Endothelial cell of umbilical vein (primary cell): ENCODE results near the gene HTT. TPM values are rescaled to one million over a fixed set of nuclear protein-coding genes. Genes with fewer than 3 reads are reported as not detected.

Source experiments
- BruUV-seq: library from RNA; stranded (reverse); fragments of 400-500 nt; replicated peaks from 2 replicates; lab custom pipeline; 2021; lab: Mats Ljungman, UMichigan
- CTCF ChIA-PET: fragments of 300-600, 350-600 bp; sonication (Branson Sonifier 250); formaldehyde crosslinking; loops from one replicate; lab custom pipeline; 2021; ENCODE audit warnings: antibody characterized with exemption, inconsistent platforms; lab: Charles Lee
- POLR2A ChIA-PET: fragments of 300-600, 350-600 bp; sonication (Branson Sonifier 250); formaldehyde crosslinking; loops from one replicate; lab custom pipeline; 2021; ENCODE audit warnings: antibody characterized with exemption, inconsistent platforms; lab: Charles Lee
- DNase-seq: peaks from one replicate; pipeline ENCODE4 v3.0.0-alpha.2; 2011; ENCODE audit warnings: low read depth, low spot score
- FAIRE-seq: peaks from 2 replicates; lab custom pipeline; 2011; peaks lifted over from hg19 to GRCh38; lab: Jason Lieb, UNC
- H2AFZ ChIP-seq: 2 replicates; pipeline ENCODE4 v1.6.0; 2012; ENCODE audit warnings: low read depth, low read length, control low read depth, inconsistent platforms
- H3K27ac ChIP-seq: 2 replicates; pipeline ENCODE4 v1.5.1; 2011; ENCODE audit warnings: low read depth, mild to moderate bottlenecking, control low read depth, low read length, moderate library complexity; ENCODE audit not compliant: insufficient read depth
- H3K27me3 ChIP-seq, 2 experiments: 2 replicates each; pipeline versions ENCODE4 v1.6.0 to v1.6.1; 2011; ENCODE audit warnings: low read length in 2 of 2, mixed read lengths in 1 of 2; ENCODE audit not compliant: control insufficient read depth in 2 of 2, insufficient read depth in 2 of 2
- H3K36me3 ChIP-seq, 2 experiments: 2 replicates in 1 of 2; 3 replicates in 1 of 2; pipeline ENCODE4 v1.5.1; 2011; ENCODE audit warnings: low read length in 2 of 2, mild to moderate bottlenecking in 1 of 2, moderate library complexity in 1 of 2; ENCODE audit not compliant: control insufficient read depth in 2 of 2, insufficient read depth in 2 of 2; ENCODE audit errors: extremely low read depth in 1 of 2
- H3K4me1 ChIP-seq: 3 replicates; pipeline ENCODE4 v1.5.1; 2011; ENCODE audit warnings: mild to moderate bottlenecking, low read length; ENCODE audit not compliant: control insufficient read depth, insufficient read depth; ENCODE audit errors: extremely low read depth
- H3K4me2 ChIP-seq: 2 replicates; pipeline ENCODE4 v1.6.1; 2011; ENCODE audit warnings: low read length, control low read depth, mixed read lengths; ENCODE audit not compliant: insufficient read depth
- H3K4me3 ChIP-seq, 3 experiments: fragments of 200-600 bp in 1 of 3; sonication (generic), shearing (Covaris generic) in 1 of 3; replicated peaks in 1 of 3; 2 replicates each; pipeline ENCODE4 v1.5.1; 2011 to 2016; ENCODE audit warnings: control low read depth in 3 of 3, low read length in 3 of 3, mild to moderate bottlenecking in 2 of 3, inconsistent platforms in 1 of 3, low read depth in 1 of 3, moderate library complexity in 1 of 3; ENCODE audit not compliant: insufficient read depth in 1 of 3
- H3K79me2 ChIP-seq: 2 replicates; pipeline ENCODE4 v1.6.0; 2012; ENCODE audit warnings: low read length, inconsistent platforms; ENCODE audit not compliant: control insufficient read depth, insufficient read depth
- H3K9ac ChIP-seq: replicated peaks from 2 replicates; pipeline ENCODE3; 2011; ENCODE audit warnings: low read length, control low read depth; ENCODE audit not compliant: insufficient read depth; ENCODE audit errors: extremely low read depth
- H3K9me1 ChIP-seq: replicated peaks from 3 replicates; pipeline ENCODE4 v1.6.0; 2011; ENCODE audit warnings: mild to moderate bottlenecking, low read length; ENCODE audit not compliant: control insufficient read depth, insufficient read depth; ENCODE audit errors: extremely low read depth
- H3K9me3 ChIP-seq: replicated peaks from 2 replicates; pipeline ENCODE4 v1.5.1; 2012; ENCODE audit warnings: low read length, inconsistent platforms; ENCODE audit not compliant: control insufficient read depth, insufficient read depth
- H4K20me1 ChIP-seq: replicated peaks from 2 replicates; pipeline ENCODE3; 2011; ENCODE audit warnings: mild to moderate bottlenecking, low read length; ENCODE audit not compliant: control insufficient read depth, insufficient read depth; ENCODE audit errors: extremely low read depth
- EZH2 ChIP-seq: IDR thresholded peaks from 2 replicates; pipeline ENCODE4 v1.6.1; 2012; ENCODE audit warnings: borderline replicate concordance, low read depth, mild to moderate bottlenecking, moderate library complexity, low read length, inconsistent platforms; ENCODE audit not compliant: severe bottlenecking
- FOS ChIP-seq: IDR thresholded peaks from 2 replicates; pipeline ENCODE4 v1.6.1; 2011; ENCODE audit warnings: mild to moderate bottlenecking, low read length, moderate library complexity, borderline replicate concordance; ENCODE audit not compliant: insufficient read depth
- GATA2 ChIP-seq: IDR thresholded peaks from 2 replicates; pipeline ENCODE4 v1.7.0; 2011; ENCODE audit warnings: low read depth, mild to moderate bottlenecking, moderate library complexity, mixed read lengths, low read length; ENCODE audit not compliant: insufficient read length, insufficient read depth
- JUN ChIP-seq: IDR thresholded peaks from 2 replicates; pipeline ENCODE4 v1.6.1; 2011; ENCODE audit warnings: borderline replicate concordance, low read depth; ENCODE audit not compliant: insufficient read length, insufficient read depth
- MYC ChIP-seq: IDR thresholded peaks from one replicate; pipeline ENCODE4 v1.6.1; 2011; ENCODE audit warnings: mild to moderate bottlenecking, low read depth, low read length
- POLR2A ChIP-seq: IDR thresholded peaks from 2 replicates; pipeline ENCODE4 v1.6.1; 2012; ENCODE audit warnings: low read depth, mild to moderate bottlenecking, control low read depth, low read length
- POLR2AphosphoS5 ChIP-seq: IDR thresholded peaks from 2 replicates; pipeline ENCODE4 v1.6.1; 2012; ENCODE audit warnings: low read depth, mild to moderate bottlenecking, control low read depth, low read length, moderate library complexity; ENCODE audit not compliant: insufficient read depth
- dilution Hi-C: fragments of 300-500 bp; cut with MboI; formaldehyde crosslinking; loops from one replicate; pipeline ENCODE4 v1.15.0; 2019; ENCODE audit warnings: low sequenced_read_pairs; ENCODE audit not compliant: extremely low pct_ligation_motif_present
- intact Hi-C: fragments of 100-400 bp; cut with micrococcal nuclease; formaldehyde crosslinking; loops from one replicate; pipeline ENCODE4 v1.10.0; 2022
- polyA plus RNA-seq, 4 experiments: library from polyadenylated mRNA; depleted of rRNA in 3 of 4; stranded (reverse) in 3 of 4; unstranded in 1 of 4; fragments of >200 nt; gene quantifications; 2 replicates each; pipeline versions ENCODE4 v1.2.1 to v1.2.3, GENCODE V29; 2011 to 2012; ENCODE audit warnings: missing spikeins in 1 of 4
- total RNA-seq: library from RNA; stranded (reverse); gene quantifications from 2 replicates; pipeline ENCODE4 v1.2.3, GENCODE V29; 2021
- TF ChIP-seq, protein P1 (sequence below): IDR thresholded peaks from 2 replicates; pipeline ENCODE4 v1.6.1; 2011; ENCODE audit not compliant: insufficient read depth, insufficient read length
- TF ChIP-seq, protein P2 (sequence below), 2 donors: IDR thresholded peaks; 1 replicate in 1 of 2; 2 replicates in 1 of 2; pipeline ENCODE4 v1.5.1; 2011; ENCODE audit warnings: low read length in 2 of 2, mild to moderate bottlenecking in 2 of 2, moderate library complexity in 2 of 2, control low read depth in 1 of 2, inconsistent platforms in 1 of 2, low read depth in 1 of 2; ENCODE audit not compliant: insufficient read depth in 1 of 2; ENCODE audit errors: extremely low read depth in 1 of 2

HTT gene
- total and polyA plus RNA-seq, 2 donors (not counting 3 experiments of a cell fraction or from before 2014, with no cell fraction given): 15.7 to 61.2 TPM

DNA sequence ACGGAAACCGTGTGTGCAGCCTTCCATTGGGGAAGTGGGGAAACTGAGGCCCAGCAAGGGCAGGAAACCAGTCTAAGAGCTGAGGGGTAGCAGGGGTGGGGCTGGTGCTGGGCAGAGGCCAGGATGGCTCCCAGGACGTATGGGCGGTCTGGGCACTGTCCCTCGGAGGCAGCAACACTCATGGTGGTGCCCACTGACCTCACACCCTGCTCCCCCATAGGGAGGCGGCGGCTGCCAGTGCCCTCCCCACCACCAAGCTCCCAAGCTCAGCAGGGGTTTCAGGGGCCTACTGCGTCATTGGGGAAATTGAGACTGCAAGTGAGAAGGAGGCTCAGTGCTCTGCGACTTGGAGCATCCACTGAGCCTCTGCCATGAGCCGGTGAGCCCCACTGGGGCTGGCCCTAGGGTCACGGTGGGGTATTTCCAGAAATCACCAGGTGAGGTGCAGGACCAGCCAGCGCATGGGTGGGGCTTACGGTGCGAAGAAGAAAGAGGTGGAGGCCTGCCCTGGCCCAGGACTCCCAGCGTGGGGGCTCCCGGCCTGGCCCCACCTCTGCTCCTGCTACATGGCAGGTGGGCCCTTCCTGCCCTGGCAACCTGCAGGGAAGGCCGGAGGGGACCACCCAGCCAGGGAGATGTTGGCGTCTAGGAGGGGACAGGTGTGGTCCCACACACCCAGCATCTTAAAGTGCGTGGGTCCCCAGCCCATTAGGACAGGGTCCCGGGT, 175.4 kb downstream of the HTT start:
- intact Hi-C loops: loop anchor here (10.0 kb wide), 1 partner anchor 175 kb away; no protein-coding TSS in a partner anchor
- no peak overlapping the region for H2AFZ ChIP-seq
- H3K9me1 ChIP-seq: no peaks in the 10 kb centered on the region
- H4K20me1 ChIP-seq: no peaks in the 10 kb centered on the region
- ChIA-PET CTCF (interaction anchor here (1.0 kb wide), 1 partner anchor 67 kb away, joined by 3 read pairs; no protein-coding TSS in a partner anchor), POLR2A (no interaction called here)
- no peak overlapping the region for H3K9ac ChIP-seq
- no peaks in the 10 kb centered on the region for H3K9me3 ChIP-seq
- no peaks in the 10 kb centered on the region for H3K27me3 ChIP-seq
- no peak for FAIRE-seq
- no peaks in the 10 kb centered on the region for H3K4me1 ChIP-seq
- H3K4me3 ChIP-seq: no peak overlapping the region
- dilution Hi-C loops: no loop called here
- no peak for DNase-seq
- TF ChIP-seq MYC: no peak
- no peak for TF ChIP-seq EZH2
- TF ChIP-seq, protein P1, sequence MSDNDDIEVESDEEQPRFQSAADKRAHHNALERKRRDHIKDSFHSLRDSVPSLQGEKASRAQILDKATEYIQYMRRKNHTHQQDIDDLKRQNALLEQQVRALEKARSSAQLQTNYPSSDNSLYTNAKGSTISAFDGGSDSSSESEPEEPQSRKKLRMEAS: no peak
- no peak for TF ChIP-seq FOS
- no peak for TF ChIP-seq POLR2A
- no peak for TF ChIP-seq JUN
- TF ChIP-seq, protein P2, sequence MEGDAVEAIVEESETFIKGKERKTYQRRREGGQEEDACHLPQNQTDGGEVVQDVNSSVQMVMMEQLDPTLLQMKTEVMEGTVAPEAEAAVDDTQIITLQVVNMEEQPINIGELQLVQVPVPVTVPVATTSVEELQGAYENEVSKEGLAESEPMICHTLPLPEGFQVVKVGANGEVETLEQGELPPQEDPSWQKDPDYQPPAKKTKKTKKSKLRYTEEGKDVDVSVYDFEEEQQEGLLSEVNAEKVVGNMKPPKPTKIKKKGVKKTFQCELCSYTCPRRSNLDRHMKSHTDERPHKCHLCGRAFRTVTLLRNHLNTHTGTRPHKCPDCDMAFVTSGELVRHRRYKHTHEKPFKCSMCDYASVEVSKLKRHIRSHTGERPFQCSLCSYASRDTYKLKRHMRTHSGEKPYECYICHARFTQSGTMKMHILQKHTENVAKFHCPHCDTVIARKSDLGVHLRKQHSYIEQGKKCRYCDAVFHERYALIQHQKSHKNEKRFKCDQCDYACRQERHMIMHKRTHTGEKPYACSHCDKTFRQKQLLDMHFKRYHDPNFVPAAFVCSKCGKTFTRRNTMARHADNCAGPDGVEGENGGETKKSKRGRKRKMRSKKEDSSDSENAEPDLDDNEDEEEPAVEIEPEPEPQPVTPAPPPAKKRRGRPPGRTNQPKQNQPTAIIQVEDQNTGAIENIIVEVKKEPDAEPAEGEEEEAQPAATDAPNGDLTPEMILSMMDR (IDR thresholded peaks at IDR 0.05; ENCODE audit: extremely low read depth in 1 of 2, insufficient read depth in 1 of 2, low read depth in 1 of 2, low read length in 2 of 2): no peak
- TF ChIP-seq POLR2AphosphoS5: no peak
- TF ChIP-seq GATA2: no peak
- no TSS peak for BruUV-seq
- H3K4me2 ChIP-seq: no peak overlapping the region
- H3K27ac ChIP-seq: no peak overlapping the region
- H3K79me2 ChIP-seq: no peaks in the 10 kb centered on the region
- H3K36me3 ChIP-seq: no peaks in the 10 kb centered on the region
